Hair follicular keratinocyte (primary cell): ENCODE results near the gene TPSAB1. TPM values are rescaled to one million over a fixed set of nuclear protein-coding genes. Genes with fewer than 3 reads are reported as not detected.

Experiments used
- total RNA-seq: library from RNA; depleted of rRNA; stranded (reverse); fragments of >200 nt; gene quantifications from 2 replicates; pipeline ENCODE4 v1.2.3, GENCODE V29; 2015

Gene TPSAB1
- total RNA-seq = not detected in 2 replicates

DNA sequence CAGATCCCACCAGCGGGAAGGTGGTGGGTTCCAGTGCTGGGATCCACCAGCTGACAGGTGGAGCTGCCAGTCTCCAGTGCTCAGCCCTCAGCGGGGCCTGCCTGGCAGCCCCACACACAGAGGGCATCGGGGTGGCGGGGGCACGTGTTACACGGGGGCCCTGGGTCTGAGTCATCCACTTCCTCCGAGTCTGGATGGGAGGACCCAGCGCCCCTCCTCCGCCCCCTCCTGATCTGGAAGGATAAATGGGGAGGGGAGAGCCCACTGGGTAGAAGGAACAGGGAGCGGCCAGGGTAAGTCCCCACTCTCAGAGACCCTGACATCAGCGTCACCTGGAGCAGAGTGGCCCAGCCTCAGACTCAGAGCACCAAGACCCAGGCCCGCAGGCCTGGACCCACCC is at the start of gene TPSAB1:
TSS of gene TPSAB1 (plus strand) at position 270 of the 400 bp plus-strand sequence. CDS start 234 bp downstream, outside the sequence.

DNA sequence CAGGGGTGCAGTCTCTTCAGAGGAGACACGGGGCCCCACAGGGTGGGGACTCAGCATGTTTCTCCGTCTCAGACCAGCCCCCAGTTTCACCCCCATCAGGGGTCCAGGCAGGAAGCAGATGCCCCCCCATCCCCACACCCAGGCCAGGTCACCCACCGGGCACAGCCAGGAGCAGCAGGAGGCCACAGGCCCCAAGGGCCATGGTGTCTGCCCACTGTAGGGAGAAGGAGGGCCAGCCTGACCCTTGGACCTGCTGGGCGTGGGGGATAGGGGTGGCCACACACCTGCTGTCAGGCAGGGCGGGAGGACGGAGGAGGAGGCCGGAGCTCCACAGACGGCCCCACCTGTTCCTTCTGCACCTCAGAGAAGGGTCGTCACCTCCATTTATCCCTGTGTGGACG is 15.5 kb upstream of the TPSAB1 start, which contains the start of gene TPSG1:
TSS of gene TPSG1 (minus strand) at position 218 of the 401 bp plus-strand sequence. CDS start at position 202, 16 bp downstream.

DNA sequence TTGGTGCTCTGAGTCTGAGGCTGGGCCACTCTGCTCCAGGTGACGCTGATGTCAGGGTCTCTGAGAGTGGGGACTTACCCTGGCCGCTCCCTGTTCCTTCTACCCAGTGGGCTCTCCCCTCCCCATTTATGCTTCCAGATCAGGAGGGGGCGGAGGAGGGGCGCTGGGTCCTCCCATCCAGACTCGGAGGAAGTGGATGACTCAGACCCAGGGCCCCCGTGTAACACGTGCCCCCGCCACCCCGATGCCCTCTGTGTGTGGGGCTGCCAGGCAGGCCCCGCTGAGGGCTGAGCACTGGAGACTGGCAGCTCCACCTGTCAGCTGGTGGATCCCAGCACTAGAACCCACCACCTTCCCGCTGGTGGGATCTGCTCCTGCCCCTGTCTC is 10.4 kb upstream of the TPSAB1 start, which contains the start of gene TPSB2:
TSS of gene TPSB2 (minus strand) at position 101 of the 387 bp plus-strand sequence. CDS start 233 bp downstream, outside the sequence.

DNA sequence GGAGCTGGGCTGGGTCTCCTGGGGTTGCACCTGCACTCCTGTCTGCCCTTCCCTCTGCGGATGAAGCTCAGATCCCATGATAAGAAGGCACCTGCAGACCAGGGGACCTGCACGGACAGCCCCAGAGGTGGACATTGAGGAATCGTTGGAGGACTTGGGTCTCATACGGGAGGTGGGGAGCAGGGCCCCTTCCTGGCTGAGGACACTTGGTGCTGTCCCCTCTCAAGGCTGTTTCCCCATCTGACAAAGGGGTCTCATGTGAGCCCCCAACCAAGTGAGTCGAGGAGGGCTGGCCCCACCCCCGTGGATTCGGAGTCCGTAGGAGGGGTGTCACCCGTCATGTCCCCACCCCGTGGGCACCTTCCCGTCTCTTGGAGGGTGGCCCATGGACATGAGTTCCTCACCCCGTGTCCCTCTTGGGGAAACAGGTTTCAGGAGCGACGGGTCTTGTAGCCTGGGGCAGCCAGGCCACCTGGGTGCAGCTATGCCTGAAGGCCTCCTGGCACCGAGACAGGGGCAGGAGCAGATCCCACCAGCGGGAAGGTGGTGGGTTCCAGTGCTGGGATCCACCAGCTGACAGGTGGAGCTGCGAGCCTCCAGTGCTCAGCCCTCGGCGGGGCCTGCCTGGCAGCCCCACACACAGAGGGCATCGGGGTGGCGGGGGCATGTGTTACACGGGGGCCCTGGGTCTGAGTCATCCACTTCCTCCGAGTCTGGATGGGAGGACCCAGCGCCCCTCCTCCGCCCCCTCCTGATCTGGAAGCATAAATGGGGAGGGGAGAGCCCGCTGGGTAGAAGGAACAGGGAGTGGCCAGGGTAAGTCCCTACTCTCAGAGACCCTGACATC is 15.0 kb downstream of the TPSAB1 start, which contains the start of gene TPSD1:
TSS of gene TPSD1 (plus strand) at position 794 of the 847 bp plus-strand sequence. CDS start 212 bp downstream, outside the sequence.

Other genes starting within 250 kb of the TPSAB1 start
- not detected in 2 replicates for gene SSTR5, start 168.0 kb upstream of the TPSAB1 start, total RNA-seq
- not detected in 2 replicates for gene C1QTNF8, start 144.5 kb upstream of the TPSAB1 start, total RNA-seq
- gene CACNA1H, start 87.6 kb upstream of the TPSAB1 start, total RNA-seq = under 0.01 TPM in 1 of 2 replicates, not detected in the other
- not detected in 2 replicates for gene TPSG1, start 15.4 kb upstream of the TPSAB1 start, total RNA-seq
- gene TPSB2, start 10.5 kb upstream of the TPSAB1 start, total RNA-seq = not detected in 2 replicates
- gene TPSD1, start 15.4 kb downstream of the TPSAB1 start, total RNA-seq = not detected in 2 replicates
- 46.2 and 58.3 TPM in 2 replicates for gene UBE2I, start 68.9 kb downstream of the TPSAB1 start, total RNA-seq
- under 0.01 and 0.08 TPM in 2 replicates for gene BAIAP3, start 92.9 kb downstream of the TPSAB1 start, total RNA-seq
- 116 and 179 TPM in 2 replicates for gene TSR3, start 111.2 kb downstream of the TPSAB1 start, total RNA-seq
- gene GNPTG, start 111.2 kb downstream of the TPSAB1 start, total RNA-seq = 24.6 and 33.1 TPM in 2 replicates
- 2.3 and 3.2 TPM in 2 replicates for gene UNKL, start 174.0 kb downstream of the TPSAB1 start, total RNA-seq
- 19.9 and 33.6 TPM in 2 replicates for gene UQCC4, start 180.0 kb downstream of the TPSAB1 start, total RNA-seq
- 0.16 TPM in 1 of 2 replicates, not detected in the other for gene PERCC1, start 190.4 kb downstream of the TPSAB1 start, total RNA-seq
- 0.16 TPM in 1 of 2 replicates, not detected in the other for gene CCDC154, start 203.9 kb downstream of the TPSAB1 start, total RNA-seq
- gene CLCN7, start 234.3 kb downstream of the TPSAB1 start, total RNA-seq = 22.5 and 54.0 TPM in 2 replicates
- not detected in 2 replicates for gene PTX4, start 248.2 kb downstream of the TPSAB1 start, total RNA-seq